IPS-18c (cell line): ENCODE measurements around the gene CCDC201.
"Not testable (repeated sequence)": the region's sequence is repeated elsewhere in the genome, so short reads cannot be mapped to it uniquely, and the experiment has no call there.

Experiments
- H3K4me3 ChIP-seq: 2 replicates; pipeline ENCODE4 v1.7.0; 2013; ENCODE audit warnings: low read depth, mild to moderate bottlenecking, low read length, moderate library complexity; ENCODE audit not compliant: insufficient read depth
- H3K9me3 ChIP-seq: one replicate; pipeline ENCODE4 v1.6.1; 2013; ENCODE audit warnings: mild to moderate bottlenecking, low read length, moderate library complexity; ENCODE audit not compliant: control insufficient read depth, insufficient read depth

CCDC201 gene

GRCh38 chr7:45810451-45811005 is 62.4 kb downstream of the CCDC201 start:
- not testable (repeated sequence) for H3K4me3 ChIP-seq, H3K9me3 ChIP-seq
